Psoas muscle (tissue), 8 donors: ENCODE results near the gene CCDC78. TPM values are rescaled to one million over a fixed set of nuclear protein-coding genes. Genes with fewer than 3 reads are reported as not detected.

Experiments used
- ATAC-seq, 4 donors: fragments of 200-7000 bp; cut with Tn5 transposase; one replicate each; pipeline ENCODE4 v1.9.1; 2020; ENCODE audit warnings: moderate library complexity in 3 of 4, mild to moderate bottlenecking in 2 of 4
- DNase-seq, 2 donors: peaks; one replicate each; pipeline ENCODE4 v3.0.0-alpha.2; 2020
- H3K27ac ChIP-seq: fragments of 200-600 bp; one replicate; pipeline ENCODE4 v1.8.0; 2022
- H3K27me3 ChIP-seq, 3 donors: fragments of 200-600 bp in 1 of 3; one replicate each; pipeline versions ENCODE4 v1.6.1 to v1.8.0; 2013 to 2022; ENCODE audit warnings: low read length in 2 of 3, mild to moderate bottlenecking in 2 of 3, moderate library complexity in 1 of 3; ENCODE audit not compliant: insufficient read depth in 3 of 3
- H3K36me3 ChIP-seq, 2 donors: fragments of 200-600 bp in 1 of 2; one replicate each; pipeline versions ENCODE4 v1.6.1 to v1.8.0; 2013 to 2022; ENCODE audit warnings: low read depth in 1 of 2, mild to moderate bottlenecking in 1 of 2, moderate library complexity in 1 of 2; ENCODE audit not compliant: insufficient read depth in 1 of 2
- H3K4me1 ChIP-seq: fragments of 200-600 bp; one replicate; pipeline ENCODE4 v1.8.0; 2022
- H3K4me3 ChIP-seq: fragments of 200-600 bp; one replicate; pipeline ENCODE4 v1.8.0; 2022; ENCODE audit warnings: mild to moderate bottlenecking
- H3K9me3 ChIP-seq: fragments of 200-600 bp; one replicate; pipeline ENCODE4 v1.8.0; 2022
- WGBS, 3 donors: extraction: QIAGEN DNeasy Blood & Tissue Kit; methylation state at CpG; one replicate each; pipeline versions ENCODE4 v1.1.6 to v1.1.7; 2013; 5-methylcytosine and 5-hydroxymethylcytosine counted together
- intact Hi-C, 2 donors: fragments of 100-400 bp; cut with DNase I; formaldehyde crosslinking; loops; one replicate each; pipeline versions ENCODE4 v1.11.0 to v1.14.2; 2022
- polyA plus RNA-seq, 3 donors: library from polyadenylated mRNA; stranded (reverse); fragments of 200-250 nt; gene quantifications; one replicate each; pipeline ENCODE4 v1.2.3, GENCODE V29; 2013
- total RNA-seq, 4 donors: library from RNA; stranded (reverse); fragmentation: NEBNext Ultra II Directional in 2 of 4; extraction: Animal tissue kit (Norgen Biotek cat#: 25700) in 2 of 4; gene quantifications; one replicate each; pipeline versions ENCODE4 v1.2.1 to v1.2.4, GENCODE V29; 2021 to 2023
- TF ChIP-seq, protein P1 (sequence below): fragments of 200-600 bp; IDR thresholded peaks from one replicate; pipeline ENCODE4 v1.8.0; 2022; ENCODE audit warnings: antibody characterized with exemption
- donor health status: healthy with polysubstance abuse.
- donor health status: DM: no; HTN: no; CAD: no; lungs with moderate emphysema.
- donor health status: Bipolar disorder and iron deficiency.
- donor health status: healthy.
- donor health status: DM: yes; HTN: yes; CAD: no.
- donor health status: DM: no; HTN: no; CAD: no.
- donor health status: DM: no; HTN: no; CAD: no.
- donor health status: DM: yes; HTN: yes; CAD: no.

CCDC78 gene
- total and polyA plus RNA-seq, 7 donors, result 0.11 to 0.16 (median 0.12) TPM; not detected in 4

GRCh38 chr16:764848-765487, 38.7 kb upstream of the CCDC78 start:
- intact Hi-C loops, result no loop called here
- DNase-seq, result no peak

DNA sequence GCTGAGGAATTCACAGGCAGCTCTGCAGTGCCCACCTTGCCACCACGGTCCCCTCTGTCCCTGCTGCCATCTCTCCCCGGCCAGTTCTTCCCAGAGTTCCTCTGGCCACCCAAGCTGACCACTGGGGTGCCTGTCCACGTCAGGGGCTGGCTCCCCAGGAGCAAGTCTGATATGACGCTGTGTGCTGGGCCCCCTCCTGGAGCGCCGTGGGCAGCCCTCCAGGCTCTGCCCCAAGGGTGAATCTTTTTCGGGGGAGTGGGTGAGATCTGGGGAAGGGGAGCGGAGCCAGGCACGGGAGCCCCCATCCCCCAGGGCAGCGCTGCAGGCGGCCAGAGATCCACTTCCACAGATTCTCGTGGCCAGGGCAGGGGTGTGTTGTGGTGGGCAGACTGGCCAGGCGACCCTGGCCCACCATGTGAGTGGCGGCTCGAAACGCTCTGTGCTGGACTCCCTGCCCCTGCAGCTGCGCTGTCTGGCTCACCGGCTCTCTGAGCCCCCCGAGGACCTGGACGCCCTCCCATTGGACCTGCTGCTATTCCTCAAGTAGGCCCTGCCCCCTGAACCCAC, 38.0 kb upstream of the CCDC78 start:
- no peak for DNase-seq
- ATAC-seq, result no peak
- Histone ChIP-seq H3K27ac (no peak overlapping the region), H3K36me3 (no peaks in the 10 kb centered on the region), H3K27me3 (peaks cover 0 to 50% (median 12%) of the 10 kb centered on the region in 3 donors), H3K4me1 (no peaks in the 10 kb centered on the region), H3K4me3 (no peak overlapping the region), H3K9me3 (no peaks in the 10 kb centered on the region)
- intact Hi-C loops, result no loop called here
- TF ChIP-seq, protein P1, sequence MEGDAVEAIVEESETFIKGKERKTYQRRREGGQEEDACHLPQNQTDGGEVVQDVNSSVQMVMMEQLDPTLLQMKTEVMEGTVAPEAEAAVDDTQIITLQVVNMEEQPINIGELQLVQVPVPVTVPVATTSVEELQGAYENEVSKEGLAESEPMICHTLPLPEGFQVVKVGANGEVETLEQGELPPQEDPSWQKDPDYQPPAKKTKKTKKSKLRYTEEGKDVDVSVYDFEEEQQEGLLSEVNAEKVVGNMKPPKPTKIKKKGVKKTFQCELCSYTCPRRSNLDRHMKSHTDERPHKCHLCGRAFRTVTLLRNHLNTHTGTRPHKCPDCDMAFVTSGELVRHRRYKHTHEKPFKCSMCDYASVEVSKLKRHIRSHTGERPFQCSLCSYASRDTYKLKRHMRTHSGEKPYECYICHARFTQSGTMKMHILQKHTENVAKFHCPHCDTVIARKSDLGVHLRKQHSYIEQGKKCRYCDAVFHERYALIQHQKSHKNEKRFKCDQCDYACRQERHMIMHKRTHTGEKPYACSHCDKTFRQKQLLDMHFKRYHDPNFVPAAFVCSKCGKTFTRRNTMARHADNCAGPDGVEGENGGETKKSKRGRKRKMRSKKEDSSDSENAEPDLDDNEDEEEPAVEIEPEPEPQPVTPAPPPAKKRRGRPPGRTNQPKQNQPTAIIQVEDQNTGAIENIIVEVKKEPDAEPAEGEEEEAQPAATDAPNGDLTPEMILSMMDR, result no peak
- 50 to 53% (median 52%) methylated on average over 13 to 20 of the region's 20 CpGs for WGBS, 3 donors

More at GRCh38 chr16:764848-765487, 38.7 kb upstream of the CCDC78 start:
- H3K4me3 ChIP-seq, result no peak overlapping the region
- no peak overlapping the region for H3K27ac ChIP-seq
- no peaks in the 10 kb centered on the region for H3K36me3 ChIP-seq
- no peaks in the 10 kb centered on the region for H3K9me3 ChIP-seq
- WGBS, 3 donors, result 75 to 81% (median 79%) methylated on average over 36 to 38 of the region's 38 CpGs
- H3K4me1 ChIP-seq, result no peaks in the 10 kb centered on the region
- H3K27me3 ChIP-seq, result peaks cover 0 to 49% (median 12%) of the 10 kb centered on the region in 3 donors
- no peak for ATAC-seq
- TF ChIP-seq, protein P1, result no peak

- 60 to 64% (median 61%) methylated on average over 12 to 21 of the region's 21 CpGs for whole genome bisulfite sequencing, 3 donors
- DNase-seq, result no peak
These were observed 37.3 kb upstream of the CCDC78 start for GRCh38 chr16:763369-764183.

GRCh38 chr16:762595-763268, 36.5 kb upstream of the CCDC78 start:
- intact Hi-C loops, result no loop called here
- Histone ChIP-seq H3K4me3 (no peak overlapping the region), H3K27me3 (peaks cover 0 to 44% (median 12%) of the 10 kb centered on the region in 3 donors), H3K9me3 (no peaks in the 10 kb centered on the region), H3K27ac (no peak overlapping the region), H3K36me3 (no peaks in the 10 kb centered on the region), H3K4me1 (no peaks in the 10 kb centered on the region)
- WGBS, 3 donors, result 61 to 66% (median 63%) methylated on average over 12 to 17 of the region's 17 CpGs
- DNase-seq (no peak), ATAC-seq (no peak)
- TF ChIP-seq, protein P1, result no peak

More at GRCh38 chr16:763369-764183, 37.3 kb upstream of the CCDC78 start:
- intact Hi-C loops, result no loop called here
- Histone ChIP-seq H3K36me3 (no peaks in the 10 kb centered on the region), H3K27me3 (peaks cover 0 to 50% (median 16%) of the 10 kb centered on the region in 3 donors), H3K4me3 (no peak overlapping the region), H3K4me1 (no peaks in the 10 kb centered on the region), H3K9me3 (no peaks in the 10 kb centered on the region), H3K27ac (no peak overlapping the region)
- TF ChIP-seq, protein P1, result no peak
- no peak for ATAC-seq
